HG03025 (cell line): ENCODE results near the gene S100A5.
"Not testable (repeated sequence)": the region's sequence is repeated elsewhere in the genome, so short reads cannot be mapped to it uniquely, and the experiment has no call there.

Source experiments
- ATAC-seq: cut with Tn5 transposase; IDR thresholded peaks from one replicate; pipeline ENCODE4 v1.9.1; 2021; ENCODE audit warnings: mild to moderate bottlenecking, moderate library complexity; ENCODE audit not compliant: unreplicated experiment, low FRiP score

The S100A5 gene

GRCh38 chr1:153535242-153536011, 5.3 kb downstream of the S100A5 start, which contains the start of gene S100A6:
TSS of gene S100A6 (minus strand) at chr1:153535991. CDS start at chr1:153535339, 652 bp downstream.
- ATAC-seq = no peak

- no peak for ATAC-seq
Observed at GRCh38 chr1:153534925-153535241, 5.9 kb downstream of the S100A5 start.

- no peak for ATAC-seq
Observed at GRCh38 chr1:153534226-153534924, 6.4 kb downstream of the S100A5 start.

GRCh38 chr1:153533689-153534201, 7.0 kb downstream of the S100A5 start:
- ATAC-seq = no peak

- ATAC-seq = no peak
Observed at GRCh38 chr1:153532769-153533599, 7.8 kb downstream of the S100A5 start.

GRCh38 chr1:153532181-153532580, 8.6 kb downstream of the S100A5 start:
- no peak for ATAC-seq

- ATAC-seq = no peak
Observed at GRCh38 chr1:153531638-153532037, 9.1 kb downstream of the S100A5 start.

- ATAC-seq = no peak
Observed at GRCh38 chr1:153527683-153528040, 13.1 kb downstream of the S100A5 start.

- no peak for ATAC-seq
Observed at GRCh38 chr1:153527023-153527682, 13.6 kb downstream of the S100A5 start.

- no peak for ATAC-seq
Observed at GRCh38 chr1:153526132-153526543, 14.6 kb downstream of the S100A5 start.

- ATAC-seq = no peak
Observed at GRCh38 chr1:153525088-153525728, 15.5 kb downstream of the S100A5 start.

GRCh38 chr1:153522353-153523048, 18.2 kb downstream of the S100A5 start:
- ATAC-seq = not testable (repeated sequence)

- ATAC-seq = not testable (repeated sequence)
Observed at GRCh38 chr1:153521808-153522207, 18.9 kb downstream of the S100A5 start.

- ATAC-seq = no peak
Observed at GRCh38 chr1:153520818-153521476, 19.8 kb downstream of the S100A5 start.

- ATAC-seq = not testable (repeated sequence)
Observed at GRCh38 chr1:153520137-153520691, 20.5 kb downstream of the S100A5 start.

GRCh38 chr1:153519242-153519641, 21.5 kb downstream of the S100A5 start:
- ATAC-seq = no peak

GRCh38 chr1:153515504-153516394, 25.0 kb downstream of the S100A5 start:
- no peak for ATAC-seq
